PC-9 (cell line): ENCODE measurements around the gene PLXDC2. TPM values are rescaled to one million over a fixed set of nuclear protein-coding genes. Genes with fewer than 3 reads are reported as not detected.

Experiments used
- BruUV-seq: library from RNA; stranded (reverse); fragments of 400-500 nt; replicated peaks from 2 replicates; lab custom pipeline; 2021; lab: Mats Ljungman, UMichigan
- CTCF ChIA-PET: fragments of 300-600 bp; sonication (Branson Sonifier 250); formaldehyde crosslinking; loops from one replicate; lab custom pipeline; 2022; ENCODE audit warnings: antibody characterized with exemption; lab: Charles Lee
- POLR2A ChIA-PET: fragments of 300-600 bp; sonication (Branson Sonifier 250); formaldehyde crosslinking; loops from one replicate; lab custom pipeline; 2022; ENCODE audit warnings: antibody characterized with exemption; ENCODE audit not compliant: unreplicated experiment; lab: Charles Lee
- DNase-seq, 2 experiments: peaks; one replicate each; pipeline versions ENCODE4 v3.0.0 to v3.0.0-alpha.2; 2015 to 2022; ENCODE audit warnings: mixed read lengths in 1 of 2
- H2AFZ ChIP-seq: fragments of 200-600 bp; sonication (generic); 2 replicates; pipeline ENCODE4 v1.8.1; 2017; ENCODE audit warnings: antibody characterized with exemption
- H3F3A ChIP-seq: fragments of 200-600 bp; sonication (generic); 2 replicates; pipeline ENCODE4 v1.8.1; 2017; ENCODE audit warnings: antibody characterized with exemption, mild to moderate bottlenecking, low read depth; ENCODE audit not compliant: insufficient read depth
- H3K27ac ChIP-seq: fragments of 200-600 bp; sonication (generic); 2 replicates; pipeline ENCODE4 v1.6.1; 2016; ENCODE audit warnings: mixed run types
- H3K27me3 ChIP-seq: fragments of 200-600 bp; sonication (generic); 2 replicates; pipeline ENCODE4 v1.6.1; 2016; ENCODE audit warnings: low read depth, mixed run types; ENCODE audit not compliant: insufficient read depth
- H3K36me3 ChIP-seq: fragments of 200-600 bp; sonication (generic); 2 replicates; pipeline ENCODE4 v1.6.1; 2016; ENCODE audit warnings: low read depth, mixed run types
- H3K4me1 ChIP-seq: fragments of 200-600 bp; sonication (generic); replicated peaks from 2 replicates; pipeline ENCODE4 v1.6.1; 2016; ENCODE audit warnings: mixed run types; ENCODE audit not compliant: insufficient read depth
- H3K4me2 ChIP-seq: fragments of 200-600 bp; sonication (generic); 2 replicates; pipeline ENCODE4 v1.6.1; 2017; ENCODE audit warnings: mixed run types
- H3K4me3 ChIP-seq: fragments of 200-600 bp; sonication (generic); 2 replicates; pipeline ENCODE4 v1.6.1; 2016; ENCODE audit warnings: mixed run types
- H3K79me2 ChIP-seq: fragments of 200-600 bp; sonication (generic); 2 replicates; pipeline ENCODE4 v1.6.1; 2017; ENCODE audit warnings: low read depth, mixed run types
- H3K9me2 ChIP-seq: fragments of 200-600 bp; sonication (generic); 2 replicates; pipeline ENCODE4 v1.8.1; 2017; ENCODE audit warnings: mild to moderate bottlenecking; ENCODE audit not compliant: insufficient read depth
- H3K9me3 ChIP-seq: fragments of 200-600 bp; sonication (generic); 2 replicates; pipeline ENCODE4 v1.8.1; 2016; ENCODE audit warnings: low read depth; ENCODE audit not compliant: insufficient read depth
- H4K20me1 ChIP-seq: fragments of 200-600 bp; sonication (generic); 2 replicates; pipeline ENCODE4 v1.8.1; 2017; ENCODE audit not compliant: insufficient read depth
- CTCF ChIP-seq: fragments of 200-600 bp; sonication (generic); conservative IDR thresholded peaks from 2 replicates; pipeline ENCODE4 v1.6.1; 2017; ENCODE audit warnings: mixed run types, antibody characterized with exemption, mild to moderate bottlenecking, moderate library complexity
- EZH2 ChIP-seq: fragments of 200-600 bp; sonication (generic); IDR thresholded peaks from 2 replicates; pipeline ENCODE4 v1.8.0; 2017; ENCODE audit warnings: antibody characterized with exemption, low read depth
- intact Hi-C: fragments of 100-400 bp; cut with micrococcal nuclease; formaldehyde crosslinking; loops from one replicate; pipeline ENCODE4 v1.10.0; 2022; ENCODE audit not compliant: unreplicated experiment
- total RNA-seq: library from RNA; stranded (reverse); gene quantifications from 2 replicates; pipeline ENCODE4 v1.2.3, GENCODE V29; 2021

PLXDC2 gene
- total RNA-seq, 1 experiment from 2014 or later = not detected

- TF ChIP-seq CTCF = no peak
- no peak for TF ChIP-seq EZH2
- Histone ChIP-seq H3K9me3 (no peaks in the 10 kb centered on the region), H3K4me3 (no peak overlapping the region), H4K20me1 (no peaks in the 10 kb centered on the region), H3K36me3 (no peaks in the 10 kb centered on the region), H3K4me1 (no peaks in the 10 kb centered on the region), H3K4me2 (no peak overlapping the region), H3K27ac (no peak overlapping the region), H3K79me2 (no peaks in the 10 kb centered on the region), H3K9me2 (no peaks in the 10 kb centered on the region), H3F3A (no peaks in the 10 kb centered on the region), H3K27me3 (no peaks in the 10 kb centered on the region), H2AFZ (no peak overlapping the region)
- intact Hi-C loops = no loop called here
- no peak for DNase-seq
- no TSS peak for BruUV-seq
- ChIA-PET CTCF (no interaction called here), POLR2A (no interaction called here)
Observed at GRCh38 chr10:19908991-19909696, 92.9 kb downstream of the PLXDC2 start.

GRCh38 chr10:19911886-19912285 lies 95.7 kb downstream of the PLXDC2 start:
- TF ChIP-seq EZH2 (no peak), CTCF (no peak)
- no peaks in the 10 kb centered on the region for H3K79me2 ChIP-seq
- H3K9me3 ChIP-seq = no peaks in the 10 kb centered on the region
- no peak overlapping the region for H2AFZ ChIP-seq
- no peaks in the 10 kb centered on the region for H3K36me3 ChIP-seq
- POLR2A ChIA-PET = no interaction called here
- H3K4me1 ChIP-seq = no peaks in the 10 kb centered on the region
- no peak overlapping the region for H3K27ac ChIP-seq
- H3K4me3 ChIP-seq = no peak overlapping the region
- no TSS peak for BruUV-seq
- H3K4me2 ChIP-seq = no peak overlapping the region
- DNase-seq = no peak
- intact Hi-C loops = no loop called here
- no peaks in the 10 kb centered on the region for H3F3A ChIP-seq
- H3K9me2 ChIP-seq = no peaks in the 10 kb centered on the region
- H3K27me3 ChIP-seq = no peaks in the 10 kb centered on the region
- no peaks in the 10 kb centered on the region for H4K20me1 ChIP-seq
- CTCF ChIA-PET = no interaction called here

GRCh38 chr10:19913987-19914386 lies 97.8 kb downstream of the PLXDC2 start:
- no peak for DNase-seq
- no peaks in the 10 kb centered on the region for H3K27me3 ChIP-seq
- H3K4me2 ChIP-seq = no peak overlapping the region
- H3K4me3 ChIP-seq = no peak overlapping the region
- no peaks in the 10 kb centered on the region for H4K20me1 ChIP-seq
- ChIA-PET POLR2A (no interaction called here), CTCF (no interaction called here)
- H3K36me3 ChIP-seq = no peaks in the 10 kb centered on the region
- H3K27ac ChIP-seq = no peak overlapping the region
- H3F3A ChIP-seq = no peaks in the 10 kb centered on the region
- H3K9me2 ChIP-seq = no peaks in the 10 kb centered on the region
- intact Hi-C loops = no loop called here
- no peak overlapping the region for H2AFZ ChIP-seq
- BruUV-seq = no TSS peak
- TF ChIP-seq CTCF = no peak
- TF ChIP-seq EZH2 = no peak
- no peaks in the 10 kb centered on the region for H3K79me2 ChIP-seq
- H3K4me1 ChIP-seq = no peaks in the 10 kb centered on the region
- H3K9me3 ChIP-seq = no peaks in the 10 kb centered on the region
